ENCODE measurements around the gene DST.
A peak's percentile ranks its signal among the peaks of the same experiment; 100 is the strongest.

The DST gene

DNA sequence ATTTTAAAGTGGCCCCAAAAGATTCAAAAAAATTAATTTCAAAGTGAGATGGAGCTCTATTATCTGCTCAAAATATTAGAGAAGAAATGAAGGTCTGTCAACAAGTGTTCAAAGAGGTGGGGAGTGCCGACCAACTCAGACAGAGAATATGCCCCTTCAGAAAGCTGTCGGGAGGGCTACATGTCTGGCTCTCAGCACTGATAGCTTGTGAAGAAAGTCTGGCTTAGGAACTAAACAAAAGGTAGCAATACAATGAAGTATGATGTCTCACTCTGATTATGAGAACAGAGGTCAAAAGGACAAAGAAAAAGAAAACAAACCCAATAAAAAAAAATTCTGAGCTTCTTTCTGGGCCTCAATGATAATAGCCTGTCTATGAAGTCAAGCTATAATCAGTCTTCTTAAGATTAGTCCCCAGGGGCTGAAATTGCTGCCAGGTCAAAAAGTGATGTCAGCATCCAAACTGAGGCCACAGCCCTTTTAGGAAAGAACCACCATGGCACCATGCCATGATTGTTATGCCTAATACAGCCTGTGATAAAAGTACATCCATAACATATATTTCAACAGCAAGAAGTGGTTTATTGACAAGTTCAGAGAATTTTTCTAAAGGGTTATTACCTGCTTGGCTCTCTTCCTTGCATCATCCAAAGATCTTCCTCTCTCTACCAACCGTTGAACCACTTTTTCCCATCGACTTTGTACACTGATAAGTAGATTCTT, 150.9 kb downstream of the DST start:
- FAIRE-seq (no peak), DNase-seq (ENCODE audit: insufficient read length, low spot score) (no peak)
- TF ChIP-seq, protein P1, sequence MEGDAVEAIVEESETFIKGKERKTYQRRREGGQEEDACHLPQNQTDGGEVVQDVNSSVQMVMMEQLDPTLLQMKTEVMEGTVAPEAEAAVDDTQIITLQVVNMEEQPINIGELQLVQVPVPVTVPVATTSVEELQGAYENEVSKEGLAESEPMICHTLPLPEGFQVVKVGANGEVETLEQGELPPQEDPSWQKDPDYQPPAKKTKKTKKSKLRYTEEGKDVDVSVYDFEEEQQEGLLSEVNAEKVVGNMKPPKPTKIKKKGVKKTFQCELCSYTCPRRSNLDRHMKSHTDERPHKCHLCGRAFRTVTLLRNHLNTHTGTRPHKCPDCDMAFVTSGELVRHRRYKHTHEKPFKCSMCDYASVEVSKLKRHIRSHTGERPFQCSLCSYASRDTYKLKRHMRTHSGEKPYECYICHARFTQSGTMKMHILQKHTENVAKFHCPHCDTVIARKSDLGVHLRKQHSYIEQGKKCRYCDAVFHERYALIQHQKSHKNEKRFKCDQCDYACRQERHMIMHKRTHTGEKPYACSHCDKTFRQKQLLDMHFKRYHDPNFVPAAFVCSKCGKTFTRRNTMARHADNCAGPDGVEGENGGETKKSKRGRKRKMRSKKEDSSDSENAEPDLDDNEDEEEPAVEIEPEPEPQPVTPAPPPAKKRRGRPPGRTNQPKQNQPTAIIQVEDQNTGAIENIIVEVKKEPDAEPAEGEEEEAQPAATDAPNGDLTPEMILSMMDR (IDR thresholded peaks at IDR 0.05; ENCODE audit: insufficient read depth, missing control alignments) = no peak

DNA sequence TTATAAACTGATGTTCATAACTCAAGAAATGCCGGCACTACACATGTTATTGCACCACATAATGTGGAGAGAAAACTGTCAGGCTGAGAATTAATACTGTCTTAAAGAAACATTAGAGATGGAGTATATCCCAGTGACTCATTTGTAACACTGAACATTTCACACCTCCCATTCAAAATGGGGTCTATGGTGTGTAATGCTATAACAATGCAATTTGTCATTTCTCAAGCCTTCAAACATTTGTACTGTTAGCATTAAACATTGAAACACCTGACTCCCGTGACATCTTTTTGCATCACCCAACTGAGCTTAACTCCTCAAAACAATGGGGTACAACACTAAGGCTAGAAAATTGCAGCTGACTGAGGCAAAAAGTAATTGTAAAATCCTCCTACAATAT, 151.7 kb downstream of the DST start:
- no peak for FAIRE-seq
- no peak for DNase-seq (ENCODE audit: insufficient read length, low spot score)
- TF ChIP-seq, protein P1 (IDR thresholded peaks at IDR 0.05; ENCODE audit: insufficient read depth, missing control alignments) = no peak

DNA sequence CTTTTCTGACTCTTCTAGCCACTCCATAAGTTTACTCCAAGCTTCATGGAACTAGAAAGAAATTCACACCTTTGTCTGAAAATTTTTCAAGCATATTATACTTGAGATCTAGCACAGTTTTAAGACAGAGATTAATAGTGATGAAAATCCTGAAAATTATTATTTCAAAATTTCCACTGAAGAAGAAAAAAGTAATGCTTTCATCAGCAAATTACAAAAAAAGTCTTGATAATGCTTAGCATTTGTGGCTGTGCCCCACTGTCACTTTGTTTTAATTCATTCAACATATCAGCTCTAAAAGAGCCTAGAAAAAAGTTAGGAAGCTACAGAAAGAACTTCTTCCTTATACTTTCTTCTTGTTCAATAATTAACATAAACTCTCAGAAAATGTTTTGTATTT, 153.1 kb downstream of the DST start:
- DNase-seq (ENCODE audit: insufficient read length, low spot score) (no peak), FAIRE-seq (no peak)
- TF ChIP-seq, protein P1 (IDR thresholded peaks at IDR 0.05; ENCODE audit: insufficient read depth, missing control alignments) = no peak

DNA sequence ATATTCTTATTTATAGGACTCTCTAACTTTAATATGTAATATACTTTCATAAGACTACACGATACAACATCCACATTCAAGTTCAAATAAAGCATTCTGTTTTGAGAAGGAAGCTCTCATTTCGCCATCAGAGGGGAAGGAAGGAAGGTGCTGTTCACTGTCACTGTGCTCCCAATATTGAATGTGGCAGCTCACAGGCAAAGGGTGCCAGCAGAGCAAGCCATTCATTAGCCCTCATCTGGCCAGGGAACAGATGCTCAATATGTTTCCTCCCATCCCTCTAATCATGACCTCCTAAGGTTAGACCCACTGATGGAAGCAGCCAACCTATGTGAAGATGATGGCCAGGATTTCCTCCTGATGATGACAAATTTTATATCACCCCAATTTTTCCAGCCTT, 154.4 kb downstream of the DST start:
- no peak for DNase-seq (ENCODE audit: insufficient read length, low spot score)
- TF ChIP-seq, protein P1 (IDR thresholded peaks at IDR 0.05; ENCODE audit: insufficient read depth, missing control alignments) = no peak
- FAIRE-seq = no peak

DNA sequence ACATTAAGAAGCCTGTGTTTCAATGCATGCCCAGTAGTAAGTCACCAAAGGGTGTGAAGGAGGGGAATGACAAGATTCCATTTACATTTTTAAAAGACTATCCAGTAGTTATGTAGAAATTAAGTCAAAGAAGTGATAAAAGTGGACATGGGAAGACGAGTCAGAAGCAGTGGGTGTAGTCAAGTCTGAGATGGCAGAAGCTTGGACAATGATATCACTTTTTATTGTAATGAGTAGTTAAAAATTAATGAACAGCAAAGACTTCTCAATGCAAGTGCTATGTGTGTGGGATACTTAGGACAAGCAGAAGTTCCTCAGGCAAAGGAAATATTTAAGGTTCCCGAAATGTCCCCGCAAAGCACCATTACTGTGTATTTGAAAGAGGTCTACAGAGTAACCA, 156.0 kb downstream of the DST start:
- peak; percentile 78 for FAIRE-seq
- no peak for DNase-seq (ENCODE audit: insufficient read length, low spot score)
- TF ChIP-seq, protein P1 (IDR thresholded peaks at IDR 0.05; ENCODE audit: insufficient read depth, missing control alignments) = no peak

DNA sequence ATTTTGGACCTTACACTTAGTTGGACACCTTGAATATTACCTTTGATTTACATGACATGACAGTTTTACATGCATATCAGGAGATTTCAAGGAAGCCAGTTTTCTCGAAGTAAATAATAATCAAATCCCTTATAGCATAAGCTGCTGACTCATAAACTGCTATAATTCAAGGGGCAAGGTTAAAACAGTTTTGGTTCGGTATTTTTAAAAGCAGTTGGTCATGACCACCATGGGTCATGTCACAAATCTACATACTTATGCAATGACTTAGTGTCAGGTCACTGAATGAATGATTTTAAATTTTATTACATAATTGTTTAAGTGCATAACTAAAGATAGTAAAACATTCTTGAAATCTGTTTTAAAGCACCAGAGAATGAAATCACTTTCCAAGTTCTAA, 158.0 kb downstream of the DST start:
- FAIRE-seq (no peak), DNase-seq (ENCODE audit: insufficient read length, low spot score) (no peak)
- TF ChIP-seq, protein P1 (IDR thresholded peaks at IDR 0.05; ENCODE audit: insufficient read depth, missing control alignments) = no peak

DNA sequence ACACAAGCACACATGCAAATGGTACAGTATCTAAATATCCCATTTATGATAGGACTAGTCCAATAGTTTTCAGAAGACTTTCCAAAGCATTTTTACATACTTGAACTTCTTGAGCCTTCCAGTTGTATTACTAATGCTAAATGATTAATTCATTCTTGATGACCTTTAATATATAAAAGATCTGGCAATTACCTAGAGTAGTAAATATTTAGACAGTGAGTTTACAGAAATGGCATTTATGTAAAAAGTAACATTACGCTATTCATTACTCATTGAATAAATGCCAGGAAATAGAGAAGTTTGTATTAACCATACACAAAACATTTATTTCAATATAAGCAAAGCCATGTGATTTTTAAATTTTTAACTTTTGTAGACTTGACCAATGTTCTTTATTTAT, 158.8 kb downstream of the DST start:
- TF ChIP-seq, protein P1 (IDR thresholded peaks at IDR 0.05; ENCODE audit: insufficient read depth, missing control alignments) = no peak
- no peak for FAIRE-seq
- DNase-seq (ENCODE audit: insufficient read length, low spot score) = no peak

Measured in D721Med (cell line).